Upper lobe of left lung (tissue), 4 donors: ENCODE data around the gene NKX2-3.

Source experiments
- POLR2AphosphoS5 ChIP-seq, 2 donors: sonication (generic); formaldehyde crosslinking; IDR thresholded peaks; one replicate each; pipeline ENCODE4 v1.5.1; 2017; ENCODE audit warnings: antibody characterized with exemption in 2 of 2
- TF ChIP-seq, protein P1 (sequence below), 6 experiments: fragments of 450-650 bp in 4 of 6; fragments of 200-600 bp in 2 of 6; sonication (generic) in 2 of 6; IDR thresholded peaks; one replicate each; pipeline ENCODE4 v1.5.1; 2016 to 2019; ENCODE audit warnings: antibody characterized with exemption in 6 of 6

DNA sequence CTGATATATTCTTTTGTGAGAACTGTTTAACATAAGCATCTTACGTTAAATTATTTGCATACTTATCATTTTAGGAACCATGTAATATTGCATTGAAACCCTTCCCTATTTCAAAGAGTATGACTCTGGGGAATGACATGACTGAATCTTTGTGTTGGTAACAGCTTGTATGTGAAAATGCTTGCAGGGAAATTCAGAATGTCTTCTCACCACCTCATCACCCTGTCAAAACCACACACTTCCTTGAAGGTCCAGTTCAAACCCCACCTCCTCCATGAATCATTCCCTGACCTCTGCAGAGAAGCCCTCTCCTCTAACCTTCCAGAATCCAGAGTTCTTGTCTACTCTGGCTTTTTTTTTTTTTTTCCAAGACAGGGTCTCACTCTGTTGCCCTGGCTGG lies 26.3 kb upstream of the NKX2-3 start:
- no peak for TF ChIP-seq POLR2AphosphoS5 (IDR thresholded peaks at IDR 0.05)
- TF ChIP-seq, protein P1, sequence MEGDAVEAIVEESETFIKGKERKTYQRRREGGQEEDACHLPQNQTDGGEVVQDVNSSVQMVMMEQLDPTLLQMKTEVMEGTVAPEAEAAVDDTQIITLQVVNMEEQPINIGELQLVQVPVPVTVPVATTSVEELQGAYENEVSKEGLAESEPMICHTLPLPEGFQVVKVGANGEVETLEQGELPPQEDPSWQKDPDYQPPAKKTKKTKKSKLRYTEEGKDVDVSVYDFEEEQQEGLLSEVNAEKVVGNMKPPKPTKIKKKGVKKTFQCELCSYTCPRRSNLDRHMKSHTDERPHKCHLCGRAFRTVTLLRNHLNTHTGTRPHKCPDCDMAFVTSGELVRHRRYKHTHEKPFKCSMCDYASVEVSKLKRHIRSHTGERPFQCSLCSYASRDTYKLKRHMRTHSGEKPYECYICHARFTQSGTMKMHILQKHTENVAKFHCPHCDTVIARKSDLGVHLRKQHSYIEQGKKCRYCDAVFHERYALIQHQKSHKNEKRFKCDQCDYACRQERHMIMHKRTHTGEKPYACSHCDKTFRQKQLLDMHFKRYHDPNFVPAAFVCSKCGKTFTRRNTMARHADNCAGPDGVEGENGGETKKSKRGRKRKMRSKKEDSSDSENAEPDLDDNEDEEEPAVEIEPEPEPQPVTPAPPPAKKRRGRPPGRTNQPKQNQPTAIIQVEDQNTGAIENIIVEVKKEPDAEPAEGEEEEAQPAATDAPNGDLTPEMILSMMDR (IDR thresholded peaks at IDR 0.05), result no peak
